NCI-H1417 (cell line): ENCODE results near the gene CCT8L2.
"Not testable (repeated sequence)": the region's sequence is repeated elsewhere in the genome, so short reads cannot be mapped to it uniquely, and the experiment has no call there.

Source experiments
- DNase-seq, 3 experiments: peaks; one replicate each; lab custom pipeline; 2025; lab: John Stamatoyannopoulos, UW

CCT8L2 gene

GRCh38 chr22:16594026-16594425, 1.4 kb upstream of the CCT8L2 start:
- DNase-seq: no peak

- not testable (repeated sequence) for DNase-seq
Measured at GRCh38 chr22:16592231-16592630, 379 bp downstream of the CCT8L2 start.

GRCh38 chr22:16591136-16591535, 1.5 kb downstream of the CCT8L2 start:
- DNase-seq: not testable (repeated sequence)

GRCh38 chr22:16586991-16587390, 5.6 kb downstream of the CCT8L2 start:
- no peak for DNase-seq

- DNase-seq: no peak
Measured at GRCh38 chr22:16586170-16586569, 6.4 kb downstream of the CCT8L2 start.

- not testable (repeated sequence) for DNase-seq
Measured at GRCh38 chr22:16580872-16581271, 11.7 kb downstream of the CCT8L2 start.

GRCh38 chr22:16569240-16569834, 23.3 kb downstream of the CCT8L2 start:
- not testable (repeated sequence) for DNase-seq

- DNase-seq: no peak
Measured at GRCh38 chr22:16568425-16568758, 24.2 kb downstream of the CCT8L2 start.

- not testable (repeated sequence) for DNase-seq
Measured at GRCh38 chr22:16567617-16568424, 24.8 kb downstream of the CCT8L2 start.

- not testable (repeated sequence) for DNase-seq
Measured at GRCh38 chr22:16566421-16567151, 26.0 kb downstream of the CCT8L2 start.

GRCh38 chr22:16565585-16566420, 26.8 kb downstream of the CCT8L2 start:
- not testable (repeated sequence) for DNase-seq

GRCh38 chr22:16564837-16565584, 27.6 kb downstream of the CCT8L2 start:
- not testable (repeated sequence) for DNase-seq

GRCh38 chr22:16563555-16564520, 28.8 kb downstream of the CCT8L2 start:
- no peak for DNase-seq

- no peak for DNase-seq
Measured at GRCh38 chr22:16562711-16563554, 29.7 kb downstream of the CCT8L2 start.

- not testable (repeated sequence) for DNase-seq
Measured at GRCh38 chr22:16561093-16561658, 31.4 kb downstream of the CCT8L2 start.

- not testable (repeated sequence) for DNase-seq
Measured at GRCh38 chr22:16560651-16561050, 32.0 kb downstream of the CCT8L2 start.

- DNase-seq: not testable (repeated sequence)
Measured at GRCh38 chr22:16559996-16560395, 32.6 kb downstream of the CCT8L2 start.

- no peak for DNase-seq
Measured at GRCh38 chr22:16559056-16559955, 33.3 kb downstream of the CCT8L2 start.
